ENCODE results near the gene CCDC88B. TPM values are rescaled to one million over a fixed set of nuclear protein-coding genes. Genes with fewer than 3 reads are reported as not detected.

CCDC88B gene
- total RNA-seq, 1 experiment from 2014 or later = 11.2 TPM

DNA sequence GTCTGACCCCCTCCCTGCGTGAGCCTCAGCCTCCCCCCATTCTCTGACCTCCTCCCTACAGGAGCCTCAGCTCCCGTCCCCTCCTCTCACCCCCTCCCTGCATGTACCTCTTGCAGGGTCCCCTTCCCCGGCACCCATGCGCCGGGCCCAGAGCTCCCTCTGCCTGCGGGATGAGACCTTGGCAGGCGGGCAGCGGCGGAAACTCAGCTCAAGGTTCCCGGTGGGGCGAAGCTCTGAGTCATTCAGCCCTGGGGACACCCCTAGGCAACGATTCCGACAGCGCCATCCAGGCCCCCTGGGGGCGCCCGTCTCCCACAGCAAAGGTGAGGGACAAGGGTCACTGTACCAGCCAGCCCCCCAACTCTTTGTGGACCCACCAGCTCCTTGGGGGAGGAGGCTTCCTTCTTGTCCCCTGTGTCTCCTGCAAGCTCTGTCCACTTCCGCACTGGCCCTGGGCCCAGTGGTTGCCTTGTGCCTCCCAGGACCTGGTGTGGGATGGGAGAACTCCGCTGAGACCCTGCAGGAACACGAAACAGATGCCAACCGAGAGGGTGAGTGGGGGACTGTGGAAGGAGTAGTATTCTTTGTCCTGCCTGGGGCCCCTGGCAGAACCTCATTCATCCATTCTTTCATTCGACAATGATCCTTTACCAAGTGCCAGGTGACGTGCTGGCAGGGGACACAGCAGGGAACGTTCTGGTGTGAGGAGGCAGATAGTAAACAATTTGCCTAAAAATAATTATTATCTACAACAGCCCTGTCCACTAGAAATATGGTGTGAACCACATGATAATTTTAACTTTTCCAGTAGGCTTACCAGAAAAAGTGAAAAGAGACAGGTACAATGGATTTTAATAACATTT is 15.3 kb downstream of the CCDC88B start:
- no peaks in the 10 kb centered on the region for H3K9me3 Mint-ChIP-seq
- Histone ChIP-seq H2AFZ (ENCODE audit: low read length) (no peak overlapping the region), H2AK5ac (ENCODE audit: insufficient read length, low read length) (no peak overlapping the region), H3K4ac (ENCODE audit: low read depth, low read length) (no peak overlapping the region), H3K79me1 (ENCODE audit: insufficient read depth, low read depth, low read length, poor library complexity, severe bottlenecking) (no peaks in the 10 kb centered on the region), H3K14ac (ENCODE audit: insufficient read depth, low read length) (no peak overlapping the region), H3K4me1 (ENCODE audit: insufficient read depth, low read length) (peaks cover 2% of the 10 kb centered on the region; the same call in 1 of the 2 replicates), H3K27me3 (ENCODE audit: insufficient read depth, low read length) (no peaks in the 10 kb centered on the region; the same call in 1 of the 2 replicates), H3K23me2 (ENCODE audit: insufficient read length, low read depth, low read length, poor library complexity, severe bottlenecking) (peaks cover 12% of the 10 kb centered on the region), H4K5ac (ENCODE audit: insufficient read length, low read depth, low read length) (no peak overlapping the region), H3K9me3 (ENCODE audit: control insufficient read depth, low read depth, low read length) (no peaks in the 10 kb centered on the region), H2BK15ac (ENCODE audit: low read depth, low read length) (peak overlapping the region; percentile 2; the same call in 1 of the 2 replicates), H2BK120ac (ENCODE audit: low read depth, low read length, poor library complexity, severe bottlenecking) (no peak overlapping the region), H4K91ac (ENCODE audit: insufficient read length, low read depth, low read length) (no peak overlapping the region), H2BK5ac (ENCODE audit: insufficient read length, low read length) (no peak overlapping the region), H3K18ac (ENCODE audit: insufficient read length, low read depth, low read length) (peak overlapping the region; percentile 32), H3K23ac (ENCODE audit: insufficient read length, low read depth, low read length) (no peak overlapping the region), H2BK20ac (ENCODE audit: low read depth, low read length, poor library complexity, severe bottlenecking) (no peak overlapping the region), H2BK12ac (ENCODE audit: insufficient read length, low read depth, low read length) (no peak overlapping the region), H4K20me1 (ENCODE audit: control insufficient read depth, insufficient read depth, insufficient read length) (peaks cover 2% of the 10 kb centered on the region), H3T11ph (ENCODE audit: low read length) (no peak overlapping the region), H3K4me2 (ENCODE audit: insufficient read depth, insufficient read length, low read length) (peak overlapping the region; percentile 6), H4K8ac (replicated peaks; ENCODE audit: insufficient read length, low read depth, low read length) (no peak overlapping the region), H3K56ac (ENCODE audit: insufficient read length, low read depth, low read length) (no peak overlapping the region), H3K9ac (ENCODE audit: extremely low read depth, insufficient read length, low read length) (no peak overlapping the region), H3K27ac (ENCODE audit: insufficient read length, low read depth, low read length) (no peak overlapping the region), H3K79me2 (ENCODE audit: insufficient read depth, low read length) (no peaks in the 10 kb centered on the region)
- H3K27me3 Mint-ChIP-seq (ENCODE audit: low read depth) = no peaks in the 10 kb centered on the region
- DNase-seq = peak; percentile 90
- 0 out of 5 replicates have a peak overlapping the region, but pooled peaks of 1 of the 2 experiments have one; percentile 14 for H3K4me3 Mint-ChIP-seq
- WGBS (ENCODE audit: extremely low coverage, insufficient read length, low lambda C conversion rate) = no CpG with 5 or more reads among the region's 23 CpGs
- H3K4me1 Mint-ChIP-seq = peaks cover 21 to 36% of the 10 kb centered on the region in 2 experiments
- H3K36me3 Mint-ChIP-seq (ENCODE audit: insufficient read depth in 1 of 3, low read depth in 3 of 3) = no peaks in the 10 kb centered on the region; a peak in 1 of 7 replicates
- TF ChIP-seq, protein P1, sequence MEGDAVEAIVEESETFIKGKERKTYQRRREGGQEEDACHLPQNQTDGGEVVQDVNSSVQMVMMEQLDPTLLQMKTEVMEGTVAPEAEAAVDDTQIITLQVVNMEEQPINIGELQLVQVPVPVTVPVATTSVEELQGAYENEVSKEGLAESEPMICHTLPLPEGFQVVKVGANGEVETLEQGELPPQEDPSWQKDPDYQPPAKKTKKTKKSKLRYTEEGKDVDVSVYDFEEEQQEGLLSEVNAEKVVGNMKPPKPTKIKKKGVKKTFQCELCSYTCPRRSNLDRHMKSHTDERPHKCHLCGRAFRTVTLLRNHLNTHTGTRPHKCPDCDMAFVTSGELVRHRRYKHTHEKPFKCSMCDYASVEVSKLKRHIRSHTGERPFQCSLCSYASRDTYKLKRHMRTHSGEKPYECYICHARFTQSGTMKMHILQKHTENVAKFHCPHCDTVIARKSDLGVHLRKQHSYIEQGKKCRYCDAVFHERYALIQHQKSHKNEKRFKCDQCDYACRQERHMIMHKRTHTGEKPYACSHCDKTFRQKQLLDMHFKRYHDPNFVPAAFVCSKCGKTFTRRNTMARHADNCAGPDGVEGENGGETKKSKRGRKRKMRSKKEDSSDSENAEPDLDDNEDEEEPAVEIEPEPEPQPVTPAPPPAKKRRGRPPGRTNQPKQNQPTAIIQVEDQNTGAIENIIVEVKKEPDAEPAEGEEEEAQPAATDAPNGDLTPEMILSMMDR (conservative IDR thresholded peaks at IDR 0.05) = peak; percentile 74
- H3K27ac Mint-ChIP-seq = peak overlapping the region in 2 of 3 experiments; percentile 37 to 49; a peak in 3 of 7 replicates

Measured in H9 (cell line).